ENCODE data around the gene SAPCD2.
"Not testable (repeated sequence)": the region's sequence is repeated elsewhere in the genome, so short reads cannot be mapped to it uniquely, and the experiment has no call there.

Gene SAPCD2

GRCh38 chr9:137046088-137046787 lies 24.1 kb downstream of the SAPCD2 start, which contains the start of gene NPDC1:
Gene NPDC1, minus strand, starts transcription at chr9:137046177. Its CDS starts 188 bp downstream, at chr9:137045989.
- DNase-seq: peak; percentile 43 to 79

DNA sequence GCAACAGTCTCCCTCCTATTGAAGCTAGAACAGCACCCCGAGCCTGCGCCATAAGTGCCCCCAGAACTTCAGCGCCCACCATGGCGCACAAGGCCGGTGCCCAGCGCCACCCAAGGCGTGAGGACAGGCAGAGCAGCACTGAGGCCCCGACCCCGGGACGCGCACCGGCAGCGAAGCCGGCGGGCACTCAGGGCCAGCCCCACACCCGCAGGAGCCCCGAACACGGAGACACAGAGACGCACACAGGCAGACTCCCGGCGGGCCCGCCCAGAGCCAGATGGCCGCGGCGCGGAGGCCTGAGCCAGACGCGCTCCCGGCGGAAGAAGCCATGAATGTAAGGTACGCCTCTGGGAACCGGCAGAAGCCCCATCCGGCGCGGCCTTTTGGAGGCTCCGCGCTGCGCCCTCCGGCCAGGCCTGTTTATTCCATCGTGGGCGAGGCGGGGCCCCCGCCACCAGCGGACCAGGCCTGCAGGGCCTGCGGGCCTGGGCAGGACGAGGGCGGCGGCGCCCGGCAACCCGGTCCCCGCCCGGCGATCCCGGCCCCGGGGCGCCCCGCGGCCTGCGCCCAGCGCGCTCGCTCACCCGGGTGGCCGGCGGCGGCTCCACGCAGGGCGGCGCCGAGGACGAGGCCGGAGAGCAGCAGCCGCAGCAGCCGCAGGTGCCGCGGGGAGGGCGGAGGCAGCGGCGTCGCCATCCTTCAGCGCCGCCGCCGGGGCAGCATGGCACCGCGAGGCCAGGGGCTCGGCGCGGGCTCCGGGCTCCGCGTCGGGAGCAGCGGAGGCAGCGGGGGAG lies 24.9 kb downstream of the SAPCD2 start:
- no peak for DNase-seq

DNA sequence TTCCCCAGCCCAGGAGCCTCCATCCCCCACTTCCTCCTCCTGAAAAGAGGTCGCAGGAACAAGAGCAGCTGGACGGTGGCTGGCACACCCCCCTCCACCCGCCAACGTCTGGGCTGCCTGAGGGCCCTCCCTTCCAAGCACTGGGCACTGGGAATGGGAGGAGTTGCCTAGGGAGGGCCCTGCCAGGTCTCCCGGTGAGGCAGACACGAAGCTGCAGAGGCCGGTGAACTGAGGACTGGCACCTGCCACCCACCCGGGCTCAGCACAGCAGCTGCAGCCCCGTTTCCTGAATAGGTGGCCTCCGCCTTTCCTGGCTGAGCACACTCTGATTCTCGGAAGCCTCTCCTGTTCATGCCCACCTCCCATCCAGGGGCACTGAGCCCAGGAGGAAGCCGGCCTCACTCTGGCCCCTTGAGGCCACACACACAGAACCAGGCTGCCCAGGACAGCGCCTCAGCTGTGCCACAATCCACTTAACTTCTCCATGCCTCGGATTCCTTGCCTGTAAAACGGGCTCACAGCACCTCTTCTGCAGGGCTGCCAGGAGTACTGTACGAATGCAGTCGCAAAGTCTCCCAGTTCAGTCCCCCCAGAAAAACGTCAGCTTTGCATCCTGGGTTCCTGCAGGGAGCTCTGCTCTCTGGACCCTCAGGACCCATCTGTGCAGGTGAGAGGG lies 25.7 kb downstream of the SAPCD2 start:
- DNase-seq: no peak

DNA sequence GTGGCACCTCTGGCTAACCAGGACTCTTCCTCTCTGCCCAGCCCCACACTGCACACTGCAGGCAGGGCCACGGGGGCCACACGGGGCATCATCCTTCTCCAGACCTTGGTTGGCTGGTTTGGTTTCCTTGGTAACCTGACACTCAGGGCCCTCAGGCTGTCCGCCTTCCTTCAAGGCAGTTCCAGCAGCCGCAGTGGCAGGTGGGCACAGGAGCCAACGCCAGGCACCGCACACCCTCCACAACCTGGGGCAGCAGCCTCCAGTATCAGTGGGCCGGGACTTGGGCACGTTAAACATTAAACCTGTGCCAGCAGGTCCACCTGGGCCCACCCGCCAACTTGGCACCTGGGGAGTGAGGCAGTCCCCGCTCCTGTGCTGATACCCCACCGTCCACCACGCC lies 26.3 kb downstream of the SAPCD2 start:
- DNase-seq: no peak

GRCh38 chr9:137042751-137043727 lies 27.3 kb downstream of the SAPCD2 start:
- no peak for DNase-seq

GRCh38 chr9:137041124-137041523 lies 29.2 kb downstream of the SAPCD2 start:
- no peak for DNase-seq

GRCh38 chr9:137040568-137040967 lies 29.8 kb downstream of the SAPCD2 start:
- no peak for DNase-seq

DNA sequence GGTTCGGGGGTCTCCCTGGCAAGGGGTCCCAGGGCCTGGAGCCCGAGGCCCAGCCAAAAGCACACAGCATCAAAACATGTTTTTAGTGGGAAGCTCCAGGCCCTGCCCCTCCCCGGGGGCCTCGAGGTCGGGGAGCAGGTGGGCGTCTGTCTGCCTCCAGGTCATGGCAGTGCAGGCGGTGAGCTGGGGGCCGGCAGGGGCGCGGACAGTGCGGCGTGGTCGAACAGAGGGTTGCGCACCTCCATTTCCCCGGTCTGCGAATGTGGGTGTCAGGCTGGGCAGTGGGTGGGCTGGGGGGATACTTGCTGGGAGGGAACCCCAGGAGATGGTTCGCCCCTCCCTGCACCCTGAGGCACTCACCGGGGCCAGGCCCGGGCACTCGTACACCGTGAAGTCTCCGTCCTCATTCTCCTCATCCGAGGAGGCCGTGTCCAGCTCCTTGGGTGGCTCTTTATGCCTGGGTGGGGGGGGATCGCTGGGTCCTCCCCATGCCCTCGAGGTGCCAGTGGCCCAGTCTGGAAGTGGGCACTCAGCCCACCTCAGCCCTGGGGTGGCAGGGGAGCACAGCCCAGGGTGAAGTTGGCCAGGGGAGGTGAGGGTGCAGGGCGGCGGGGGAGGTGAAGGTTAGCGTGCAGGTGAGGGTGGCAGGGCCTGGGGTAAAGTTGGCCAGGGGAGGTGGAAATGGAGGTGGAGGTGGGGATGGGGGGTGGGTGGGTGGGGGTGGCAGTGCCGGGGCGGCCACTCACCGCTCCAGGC lies 30.6 kb downstream of the SAPCD2 start:
- DNase-seq: no peak

DNA sequence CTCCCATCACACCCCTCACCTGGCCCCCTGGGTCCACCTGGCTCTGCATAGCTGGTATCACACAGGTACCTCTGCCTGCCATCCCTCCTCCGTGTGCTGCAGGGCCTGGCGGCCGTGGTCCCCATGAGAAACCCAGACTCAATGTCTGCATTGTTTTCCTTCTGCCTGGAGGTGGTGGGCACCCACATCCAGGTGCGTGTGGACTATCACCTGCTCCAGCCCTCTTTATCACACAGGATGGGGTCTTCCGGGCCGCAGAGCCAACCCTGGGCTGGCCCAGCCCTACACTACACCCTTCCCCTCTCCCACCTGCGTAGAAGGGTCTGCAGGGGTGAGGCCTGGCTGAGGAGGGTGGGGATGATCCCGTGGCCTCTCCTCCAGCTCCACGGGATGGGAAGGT lies 31.4 kb downstream of the SAPCD2 start:
- no peak for DNase-seq

- DNase-seq: no peak
Observed at GRCh38 chr9:137037483-137037882, 32.9 kb downstream of the SAPCD2 start.

DNA sequence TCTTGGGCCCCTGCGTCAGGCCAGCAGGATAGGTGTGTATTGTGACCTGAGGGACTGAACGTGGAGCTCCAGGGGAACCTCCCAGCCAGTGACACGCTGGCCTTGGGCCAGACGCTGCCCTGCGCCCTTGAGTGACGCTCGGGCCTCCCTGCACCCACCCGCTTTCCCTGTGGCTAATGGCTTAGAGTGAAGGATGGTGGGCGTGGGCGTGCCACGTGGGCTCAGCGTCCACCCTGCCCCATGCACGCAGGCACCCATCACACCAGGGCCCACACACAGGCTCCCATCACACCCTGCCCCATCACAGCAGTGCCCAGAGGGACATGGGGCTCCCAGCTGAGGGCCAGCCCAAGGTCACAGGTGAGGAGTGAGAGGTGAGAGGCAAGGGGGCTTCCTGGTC lies 33.3 kb downstream of the SAPCD2 start:
- no peak for DNase-seq

GRCh38 chr9:137035937-137036336 lies 34.4 kb downstream of the SAPCD2 start:
- DNase-seq: no peak

GRCh38 chr9:137035507-137035834 lies 34.9 kb downstream of the SAPCD2 start:
- no peak for DNase-seq

GRCh38 chr9:137034709-137035506 lies 35.4 kb downstream of the SAPCD2 start:
- DNase-seq: peak; percentile 59 to 85

DNA sequence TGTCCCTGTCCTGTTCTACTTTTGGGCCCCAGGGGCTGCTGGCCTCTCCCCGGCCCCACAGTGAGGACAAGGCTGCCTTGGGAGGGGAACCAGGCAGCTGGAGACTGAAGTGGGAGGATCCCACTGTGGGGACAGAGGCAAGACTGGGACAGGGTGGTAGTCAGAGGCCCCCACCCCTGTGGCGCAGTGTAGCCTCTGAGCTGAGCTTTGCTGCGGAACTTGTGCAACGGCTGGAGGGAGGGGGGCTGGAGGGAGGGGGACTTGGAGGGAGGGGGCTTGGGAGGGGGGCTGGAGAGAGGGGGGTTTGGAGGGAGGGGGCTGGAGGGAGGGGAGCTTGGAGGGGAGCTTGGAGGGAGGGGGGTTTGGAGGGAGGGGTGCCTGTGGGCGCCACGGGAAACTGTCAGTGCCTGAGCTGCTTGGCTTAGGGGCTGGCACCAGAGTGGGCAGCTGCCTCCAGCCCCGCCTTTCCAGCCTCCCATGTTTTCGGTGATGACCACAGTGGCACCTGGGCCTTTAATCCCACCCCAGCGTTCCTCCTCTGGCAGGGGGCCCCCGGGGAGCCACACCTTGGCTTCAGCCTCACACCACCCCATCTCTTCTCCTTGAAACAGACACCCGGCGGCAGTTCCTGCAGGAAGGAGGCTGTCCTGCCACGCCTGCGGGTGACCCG lies 36.2 kb downstream of the SAPCD2 start:
- DNase-seq: peak in 1 of 2 donors; percentile 24

DNA sequence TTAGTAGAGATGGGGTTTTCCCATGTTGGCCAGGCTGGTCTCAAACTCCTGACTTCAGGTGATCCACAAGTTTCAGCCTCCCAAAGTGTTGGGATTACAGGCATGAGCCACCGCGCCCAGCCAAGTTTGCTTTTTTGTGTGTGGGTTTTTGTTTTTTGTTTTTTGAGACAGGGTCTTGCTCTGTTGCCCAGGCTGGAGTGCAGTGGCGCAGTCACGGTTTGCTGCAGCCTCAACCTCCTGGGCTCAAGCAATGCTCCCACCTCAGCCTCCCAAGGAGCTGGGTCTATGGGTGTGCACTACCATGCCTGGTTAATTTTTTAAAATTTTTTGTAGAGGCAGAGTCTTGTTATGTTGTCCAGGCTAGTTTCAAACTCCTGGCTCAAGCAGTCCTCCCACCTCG lies 36.9 kb downstream of the SAPCD2 start:
- not testable (repeated sequence) for DNase-seq

DNA sequence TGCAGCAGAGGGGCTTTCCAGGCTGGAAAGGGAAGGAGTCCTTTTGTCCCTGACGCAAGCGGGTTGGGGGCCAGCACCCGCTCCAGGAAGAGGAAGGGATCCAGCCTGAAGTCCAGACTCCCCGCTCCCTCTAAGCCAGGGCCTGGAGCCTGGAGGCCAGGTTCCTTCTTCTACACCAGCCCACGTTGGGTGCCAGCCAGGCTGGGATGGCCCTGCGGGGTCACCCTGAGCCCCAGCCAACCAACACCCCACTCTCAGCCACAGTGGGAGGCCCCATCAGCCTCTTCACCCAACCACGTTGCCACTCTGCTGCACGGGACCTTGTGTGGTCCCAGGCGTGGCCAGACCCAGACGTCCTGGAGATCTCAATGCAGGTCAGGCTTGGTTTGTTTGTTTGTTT lies 37.5 kb downstream of the SAPCD2 start:
- peak; percentile 86 for DNase-seq

- DNase-seq: no peak
Observed at GRCh38 chr9:137031904-137032640, 38.3 kb downstream of the SAPCD2 start, which contains the start of gene FUT7. Gene FUT7, minus strand, starts transcription at chr9:137032088. Its CDS starts 97 bp downstream, at chr9:137031991.

Data from inflammatory macrophage treated with lipopolysaccharide for 1 hour (primary cell).